Sigmoid colon (tissue), 7 donors: Measurements from ENCODE around the gene LPCAT2. TPM values are rescaled to one million over a fixed set of nuclear protein-coding genes. Genes with fewer than 3 reads are reported as not detected.

Experiments used
- DNase-seq: peaks from one replicate; pipeline ENCODE4 v3.0.0-alpha.2; 2019
- H3K27ac ChIP-seq, 4 donors: fragments of 200-600 bp; sonication (generic); one replicate each; pipeline ENCODE4 v1.5.1; 2016 to 2019; ENCODE audit warnings: mild to moderate bottlenecking in 1 of 4
- H3K27me3 ChIP-seq, 3 donors: fragments of 200-600 bp; sonication (generic); one replicate each; pipeline ENCODE4 v1.5.1; 2019; ENCODE audit warnings: mild to moderate bottlenecking in 1 of 3
- H3K36me3 ChIP-seq, 4 donors: fragments of 200-600 bp; sonication (generic); one replicate each; pipeline ENCODE4 v1.5.1; 2016 to 2019
- H3K4me1 ChIP-seq, 4 donors: fragments of 200-600 bp; sonication (generic); one replicate each; pipeline ENCODE4 v1.5.1; 2017 to 2019
- H3K4me3 ChIP-seq, 4 donors: fragments of 200-600 bp; sonication (generic); one replicate each; pipeline ENCODE4 v1.5.1; 2017 to 2019; ENCODE audit warnings: mild to moderate bottlenecking in 2 of 4, moderate library complexity in 1 of 4
- H3K9me3 ChIP-seq, 4 donors: fragments of 200-600 bp in 3 of 4; sonication (generic) in 3 of 4; one replicate each; pipeline versions ENCODE4 v1.5.1 to v1.6.1; 2013 to 2019
- CTCF ChIP-seq, 4 experiments: fragments of 450-650 bp in 3 of 4; fragments of 200-600 bp in 1 of 4; IDR thresholded peaks; one replicate each; pipeline ENCODE4 v1.5.1; 2016 to 2019; ENCODE audit warnings: antibody characterized with exemption in 4 of 4, mild to moderate bottlenecking in 3 of 4, moderate library complexity in 2 of 4
- EP300 ChIP-seq, 4 donors: sonication (generic); formaldehyde crosslinking; IDR thresholded peaks; one replicate each; pipeline ENCODE4 v1.6.1; 2017; ENCODE audit warnings: antibody characterized with exemption in 4 of 4
- POLR2A ChIP-seq, 2 donors: fragments of 450-650 bp; IDR thresholded peaks; one replicate each; pipeline ENCODE4 v1.6.1; 2016; ENCODE audit warnings: antibody characterized with exemption in 2 of 2, mild to moderate bottlenecking in 2 of 2, moderate library complexity in 2 of 2
- POLR2AphosphoS5 ChIP-seq, 4 donors: sonication (generic); formaldehyde crosslinking; IDR thresholded peaks; one replicate each; pipeline ENCODE4 v1.6.1; 2017; ENCODE audit warnings: antibody characterized with exemption in 4 of 4
- WGBS, 2 donors: extraction: QIAGEN DNeasy Blood & Tissue Kit; methylation state at CpG; one replicate each; pipeline ENCODE4 v1.1.7; 2013; 5-methylcytosine and 5-hydroxymethylcytosine counted together
- intact Hi-C: fragments of 100-400 bp; cut with DNase I; formaldehyde crosslinking; loops from one replicate; pipeline ENCODE4 v1.15.1; 2023
- polyA plus RNA-seq, 3 donors: library from polyadenylated mRNA; stranded (reverse); fragments of 200-250 nt; gene quantifications; one replicate each; pipeline ENCODE4 v1.2.3, GENCODE V29; 2013
- total RNA-seq, 4 donors: library from RNA; depleted of rRNA; stranded (reverse); fragments of >200 nt; gene quantifications; one replicate each; pipeline ENCODE4 v1.1.0, GENCODE V29; 2016
- donor health status: healthy with polysubstance abuse.
- donor health status: Bipolar disorder and iron deficiency.
- donor health status: healthy.

The LPCAT2 gene
- total and polyA plus RNA-seq, 7 donors, result 1.2 to 12.8 (median 6.6) TPM

- intact Hi-C loops, result no loop called here
- no peak for DNase-seq
- WGBS, 2 donors, result 90 to 92% methylated on average over 12 of the region's 12 CpGs
- Histone ChIP-seq H3K27me3 (no peaks in the 10 kb centered on the region), H3K9me3 (no peaks in the 10 kb centered on the region), H3K27ac (peak overlapping the region in 2 of 4 donors; percentile 51 to 57), H3K4me1 (peaks cover 0 to 5% (median 0%) of the 10 kb centered on the region in 4 donors), H3K4me3 (no peak overlapping the region), H3K36me3 (peaks cover 0 to 45% (median 3%) of the 10 kb centered on the region in 4 donors)
- no peak for TF ChIP-seq EP300 (IDR thresholded peaks at IDR 0.05)
- TF ChIP-seq CTCF (IDR thresholded peaks at IDR 0.05), result no peak
- no peak for TF ChIP-seq POLR2A (IDR thresholded peaks at IDR 0.05)
- TF ChIP-seq POLR2AphosphoS5 (IDR thresholded peaks at IDR 0.05), result no peak
Measured at GRCh38 chr16:55488306-55488705, 20.6 kb upstream of the LPCAT2 start.

GRCh38 chr16:55489119-55489955 lies 19.5 kb upstream of the LPCAT2 start:
- 88 to 95% methylated on average over 14 of the region's 14 CpGs for WGBS, 2 donors
- H3K27ac ChIP-seq, result peak overlapping the region in 1 of 4 donors; percentile 51

GRCh38 chr16:55489956-55490265 lies 19.0 kb upstream of the LPCAT2 start:
- DNase-seq, result peak; percentile 60
- Histone ChIP-seq H3K27ac (peak overlapping the region in 1 of 4 donors; percentile 42), H3K9me3 (no peaks in the 10 kb centered on the region), H3K4me1 (peaks cover 0 to 13% (median 8%) of the 10 kb centered on the region in 4 donors), H3K36me3 (peaks cover 0 to 34% (median 0%) of the 10 kb centered on the region in 4 donors), H3K27me3 (no peaks in the 10 kb centered on the region), H3K4me3 (no peak overlapping the region)
- TF ChIP-seq EP300 (IDR thresholded peaks at IDR 0.05) (no peak), POLR2A (IDR thresholded peaks at IDR 0.05) (no peak), POLR2AphosphoS5 (IDR thresholded peaks at IDR 0.05) (no peak), CTCF (IDR thresholded peaks at IDR 0.05) (no peak)
- intact Hi-C loops, result loop anchor here (10.0 kb wide), 1 partner anchor 215 kb away; no protein-coding TSS in a partner anchor
- 92 to 93% methylated on average over 2 of the region's 2 CpGs for WGBS, 2 donors

More at GRCh38 chr16:55489119-55489955, 19.5 kb upstream of the LPCAT2 start:
- DNase-seq, result peak; percentile 40
- H3K4me3 ChIP-seq, result no peak overlapping the region
- H3K27me3 ChIP-seq, result no peaks in the 10 kb centered on the region
- H3K4me1 ChIP-seq, result peaks cover 0 to 8% (median 2%) of the 10 kb centered on the region in 4 donors
- H3K9me3 ChIP-seq, result no peaks in the 10 kb centered on the region
- H3K36me3 ChIP-seq, result peaks cover 0 to 37% (median 0%) of the 10 kb centered on the region in 4 donors
- intact Hi-C loops, result no loop called here
- TF ChIP-seq POLR2A (IDR thresholded peaks at IDR 0.05) (no peak), EP300 (IDR thresholded peaks at IDR 0.05) (no peak), POLR2AphosphoS5 (IDR thresholded peaks at IDR 0.05) (no peak), CTCF (IDR thresholded peaks at IDR 0.05) (no peak)

GRCh38 chr16:55490301-55490700 lies 18.6 kb upstream of the LPCAT2 start:
- H3K27me3 ChIP-seq, result no peaks in the 10 kb centered on the region
- H3K4me3 ChIP-seq, result no peak overlapping the region
- peak overlapping the region in 1 of 4 donors; percentile 42 for H3K27ac ChIP-seq
- DNase-seq, result peak; percentile 47
- H3K36me3 ChIP-seq, result peaks cover 0 to 34% (median 0%) of the 10 kb centered on the region in 4 donors
- no peak for TF ChIP-seq EP300 (IDR thresholded peaks at IDR 0.05)
- no peak for TF ChIP-seq POLR2AphosphoS5 (IDR thresholded peaks at IDR 0.05)
- intact Hi-C loops, result loop anchor here (10.0 kb wide), 1 partner anchor 214 kb away; no protein-coding TSS in a partner anchor
- H3K4me1 ChIP-seq, result peaks cover 0 to 17% (median 11%) of the 10 kb centered on the region in 4 donors
- 90 to 93% methylated on average over 2 of the region's 2 CpGs for WGBS, 2 donors
- no peaks in the 10 kb centered on the region for H3K9me3 ChIP-seq

- no peak overlapping the region for H3K4me3 ChIP-seq
- TF ChIP-seq EP300 (IDR thresholded peaks at IDR 0.05), result no peak
- TF ChIP-seq CTCF (IDR thresholded peaks at IDR 0.05), result no peak
- TF ChIP-seq POLR2A (IDR thresholded peaks at IDR 0.05), result no peak
- no peak for TF ChIP-seq POLR2AphosphoS5 (IDR thresholded peaks at IDR 0.05)
- no peaks in the 10 kb centered on the region for H3K9me3 ChIP-seq
- H3K27me3 ChIP-seq, result no peaks in the 10 kb centered on the region
- peaks cover 0 to 29% (median 0%) of the 10 kb centered on the region in 4 donors for H3K36me3 ChIP-seq
- intact Hi-C loops, result loop anchor here (10.0 kb wide), 1 partner anchor 213 kb away; no protein-coding TSS in a partner anchor
- WGBS, 2 donors, result 71 to 82% methylated on average over 7 of the region's 7 CpGs
- H3K4me1 ChIP-seq, result peaks cover 0 to 20% (median 13%) of the 10 kb centered on the region in 4 donors
- DNase-seq, result no peak
- H3K27ac ChIP-seq, result peak overlapping the region in 2 of 4 donors; percentile 9 to 11
Measured at GRCh38 chr16:55491691-55492090, 17.2 kb upstream of the LPCAT2 start.
